ENCODE data around the gene ATP6V0A4.

ATP6V0A4 gene

DNA sequence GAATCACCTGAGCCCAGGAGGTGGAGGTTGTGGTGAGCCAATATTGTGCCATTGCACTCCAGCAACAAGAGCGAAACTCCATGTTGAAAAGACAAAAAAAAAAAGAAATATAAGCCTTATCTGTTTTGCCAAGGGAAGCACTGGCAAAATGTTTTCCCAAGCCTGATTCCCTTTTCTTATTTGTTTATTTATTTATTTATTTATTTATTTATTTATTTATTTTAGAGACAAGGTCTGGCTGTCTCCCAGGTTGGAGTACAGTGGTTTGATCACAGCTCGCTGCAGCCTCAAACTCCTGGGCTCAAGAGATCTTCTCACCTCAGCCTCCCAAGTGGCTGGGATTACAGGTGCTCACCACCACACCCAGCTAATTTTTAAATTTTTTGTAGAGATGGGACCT is 141.0 kb downstream of the ATP6V0A4 start:
- no peak for DNase-seq
